NOMO-1 (cell line): ENCODE data around the gene ZDHHC7.
"Not testable (repeated sequence)": the region's sequence is repeated elsewhere in the genome, so short reads cannot be mapped to it uniquely, and the experiment has no call there.

ENCODE experiments used
- DNase-seq, 2 experiments: peaks; one replicate each; lab custom pipeline; 2025; ENCODE audit not compliant: unreplicated experiment in 2 of 2; lab: John Stamatoyannopoulos, UW

The ZDHHC7 gene, protein sequence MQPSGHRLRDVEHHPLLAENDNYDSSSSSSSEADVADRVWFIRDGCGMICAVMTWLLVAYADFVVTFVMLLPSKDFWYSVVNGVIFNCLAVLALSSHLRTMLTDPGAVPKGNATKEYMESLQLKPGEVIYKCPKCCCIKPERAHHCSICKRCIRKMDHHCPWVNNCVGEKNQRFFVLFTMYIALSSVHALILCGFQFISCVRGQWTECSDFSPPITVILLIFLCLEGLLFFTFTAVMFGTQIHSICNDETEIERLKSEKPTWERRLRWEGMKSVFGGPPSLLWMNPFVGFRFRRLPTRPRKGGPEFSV

GRCh38 chr16:85010931-85011845 lies at the start of gene ZDHHC7:
TSS of gene ZDHHC7 (minus strand) at chr16:85011535. CDS start at chr16:84990618, 20,917 bp downstream.
- peak; percentile 74 to 79 for DNase-seq

- DNase-seq = no peak
Measured at GRCh38 chr16:85058909-85059308, 47.6 kb upstream of the ZDHHC7 start.

DNA sequence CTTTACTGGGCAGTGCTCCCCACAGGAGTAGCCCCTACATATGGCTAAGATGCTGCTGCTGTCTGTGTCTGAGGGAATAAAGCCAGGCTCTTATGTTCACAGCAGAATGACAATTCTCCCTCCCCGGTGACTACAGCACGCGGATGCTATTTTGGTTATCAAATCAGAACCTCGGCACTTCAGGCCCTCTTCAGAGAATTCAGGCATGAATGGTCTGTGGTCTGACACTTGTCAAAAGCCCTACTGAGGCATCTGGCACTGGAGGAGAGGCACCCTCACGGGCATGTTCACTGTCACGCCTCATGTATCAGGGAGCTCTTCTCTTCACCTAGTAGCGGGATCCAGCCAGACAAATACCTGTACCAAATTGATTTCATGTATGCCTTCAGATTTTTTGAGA lies 46.6 kb upstream of the ZDHHC7 start:
- no peak for DNase-seq

DNA sequence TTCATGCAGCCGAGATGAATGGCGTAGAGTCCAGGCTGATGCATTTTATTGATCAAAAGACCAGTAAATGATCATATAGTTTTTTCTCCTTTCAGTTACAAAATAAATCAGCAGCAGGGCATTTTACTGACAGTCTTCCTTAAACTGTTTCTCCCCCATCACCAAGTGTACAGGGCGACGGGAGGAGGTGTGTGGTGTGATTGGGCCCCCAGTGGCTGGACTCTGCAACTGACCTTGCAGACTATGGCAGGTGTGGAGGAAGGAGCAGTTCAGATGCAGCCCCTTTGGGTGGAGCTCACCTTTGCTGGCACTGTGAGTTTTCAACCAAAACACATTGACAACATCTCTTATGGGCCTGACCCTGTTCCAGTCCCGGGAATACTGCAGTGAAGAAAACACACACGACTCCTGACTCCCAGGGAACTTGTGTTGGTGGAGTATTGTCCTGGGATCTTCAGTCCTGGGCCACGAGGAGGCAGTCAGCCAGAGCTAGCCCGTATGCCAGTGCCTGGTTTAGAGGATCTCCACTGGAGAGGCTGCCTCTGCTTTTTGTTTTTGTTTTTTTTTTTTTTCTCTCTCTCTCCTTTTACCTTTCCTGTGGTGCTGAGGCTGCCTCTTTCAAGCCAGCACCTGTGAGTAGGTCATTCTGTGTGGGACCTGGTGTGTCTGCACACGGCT lies 46.0 kb upstream of the ZDHHC7 start:
- DNase-seq = no peak

DNA sequence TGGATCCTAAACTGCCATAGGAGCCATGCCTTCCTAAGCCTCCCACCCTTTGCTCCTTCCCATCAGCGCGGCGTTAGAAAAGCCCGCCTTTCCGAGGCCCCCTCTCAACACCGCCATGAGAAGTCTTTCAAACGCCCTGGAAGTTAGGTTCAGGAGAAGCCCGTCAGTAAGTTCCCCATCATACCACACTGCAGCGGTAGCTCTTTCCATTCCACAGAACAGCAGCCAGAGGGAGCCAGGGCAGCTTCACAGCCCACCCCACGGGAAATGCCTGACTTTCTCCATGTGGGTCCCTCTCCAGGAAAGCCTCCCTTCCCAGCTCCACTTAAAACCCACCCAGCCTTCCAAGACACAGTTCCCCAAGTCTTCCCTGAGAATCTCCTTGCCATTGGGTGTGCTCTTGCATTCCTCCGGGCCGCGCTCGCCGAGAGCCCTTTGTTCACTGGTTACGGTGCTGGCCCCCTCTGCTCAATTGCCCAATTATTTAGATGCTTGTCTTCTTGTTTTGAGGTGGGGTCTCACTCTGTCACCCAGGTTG lies 44.9 kb upstream of the ZDHHC7 start:
- DNase-seq = peak in 1 of 2 experiments; percentile 37

GRCh38 chr16:85055493-85056210 lies 44.3 kb upstream of the ZDHHC7 start:
- DNase-seq = peak; percentile 95 to 99

DNA sequence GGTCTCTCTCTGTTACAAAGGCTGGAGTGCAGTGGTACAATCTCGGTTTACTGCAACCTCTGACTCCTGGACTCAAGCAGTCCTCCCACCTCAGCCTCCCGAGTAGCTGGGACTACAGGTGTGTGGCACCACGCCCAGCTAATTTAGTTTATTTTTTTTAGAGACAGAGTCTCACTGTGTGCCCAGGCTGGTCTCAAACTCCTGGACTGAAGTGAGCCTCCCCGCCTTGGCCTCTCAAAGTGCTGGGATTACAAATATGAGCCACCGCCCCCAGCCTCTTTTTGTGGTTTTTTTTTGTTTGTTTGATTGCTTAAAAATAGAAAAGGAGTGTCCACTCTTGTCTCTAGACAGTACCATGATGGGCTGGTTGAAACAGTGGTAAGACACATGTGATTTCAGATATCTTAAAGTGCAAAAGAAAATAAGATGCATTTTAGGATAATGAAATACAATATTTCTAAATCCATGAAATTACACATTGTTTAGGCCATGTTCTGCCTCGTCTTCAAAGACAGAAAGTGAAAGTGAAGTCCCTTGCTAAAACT lies 43.7 kb upstream of the ZDHHC7 start:
- no peak for DNase-seq

DNA sequence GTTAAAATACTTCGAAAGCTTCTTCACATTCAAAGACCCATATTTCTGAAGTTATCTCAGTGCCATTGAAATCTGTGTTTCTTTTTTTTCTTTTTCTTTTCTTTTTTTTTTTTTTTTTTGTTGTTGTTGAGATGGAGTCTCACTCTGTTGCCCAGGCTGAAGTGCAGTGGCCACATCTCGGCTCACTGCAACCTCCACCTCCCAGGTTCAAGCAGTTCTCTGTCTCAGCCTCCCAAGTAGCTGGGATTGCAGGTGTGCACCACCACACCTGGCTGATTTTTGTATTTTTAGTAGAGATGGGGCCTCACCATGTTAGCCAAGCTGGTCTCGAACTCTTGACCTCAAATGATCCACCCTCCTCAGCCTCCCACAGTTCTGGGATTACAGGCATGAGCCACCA lies 43.0 kb upstream of the ZDHHC7 start:
- not testable (repeated sequence) for DNase-seq

DNA sequence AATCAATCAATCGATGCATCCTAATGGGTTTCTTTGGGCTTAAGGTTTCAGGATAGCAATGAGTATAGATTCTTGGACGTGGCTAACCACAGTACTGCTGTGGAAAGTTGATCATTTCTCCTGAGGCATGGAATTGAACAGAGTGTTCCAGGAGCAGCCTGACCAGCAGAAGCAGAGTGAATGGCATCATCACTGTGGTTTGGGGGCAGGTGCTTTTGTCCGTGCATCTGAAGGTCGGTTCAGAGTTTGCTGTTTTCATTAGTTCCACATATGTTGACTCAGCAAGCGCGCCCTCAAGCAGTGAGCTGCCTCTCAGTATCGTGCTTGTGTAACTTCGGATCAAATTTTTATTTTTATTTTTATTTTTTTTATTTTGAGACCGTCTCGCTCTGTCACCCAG lies 41.2 kb upstream of the ZDHHC7 start:
- no peak for DNase-seq

GRCh38 chr16:85051683-85052082 lies 40.3 kb upstream of the ZDHHC7 start:
- DNase-seq = no peak

- DNase-seq = no peak
Measured at GRCh38 chr16:85051067-85051581, 39.8 kb upstream of the ZDHHC7 start.

GRCh38 chr16:85049706-85050305 lies 38.5 kb upstream of the ZDHHC7 start:
- DNase-seq = no peak

DNA sequence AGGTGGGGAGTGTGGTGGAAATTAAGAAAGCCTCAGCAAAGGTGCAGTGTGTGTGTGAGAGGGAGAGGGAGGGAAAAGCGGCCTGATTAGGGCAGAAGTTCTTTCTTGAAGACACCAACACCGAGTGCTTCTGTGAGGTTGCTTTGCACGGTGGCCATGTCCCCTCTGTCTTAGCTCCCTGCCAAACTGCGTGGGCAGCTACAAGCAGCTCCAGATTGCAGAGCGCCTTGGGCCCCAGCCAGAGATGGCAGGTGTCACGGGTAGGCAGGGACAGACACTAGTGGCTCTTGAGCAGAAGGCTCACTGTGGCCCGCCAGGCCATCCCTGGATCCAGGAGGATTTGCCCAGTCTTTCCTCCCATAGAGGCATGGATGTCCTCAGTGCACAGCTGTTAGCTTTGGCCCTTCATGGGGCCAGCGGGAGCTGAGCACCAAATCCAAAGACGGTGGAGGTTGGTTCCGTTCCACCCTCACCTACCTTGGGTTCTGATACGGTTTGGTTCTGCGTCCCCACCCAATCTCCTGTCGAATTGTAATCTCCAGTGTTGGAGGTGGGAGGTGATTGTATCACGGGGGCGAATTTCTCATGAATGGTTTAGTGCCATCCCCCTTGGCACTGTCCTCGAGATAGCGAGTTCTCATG lies 37.7 kb upstream of the ZDHHC7 start:
- DNase-seq = no peak

DNA sequence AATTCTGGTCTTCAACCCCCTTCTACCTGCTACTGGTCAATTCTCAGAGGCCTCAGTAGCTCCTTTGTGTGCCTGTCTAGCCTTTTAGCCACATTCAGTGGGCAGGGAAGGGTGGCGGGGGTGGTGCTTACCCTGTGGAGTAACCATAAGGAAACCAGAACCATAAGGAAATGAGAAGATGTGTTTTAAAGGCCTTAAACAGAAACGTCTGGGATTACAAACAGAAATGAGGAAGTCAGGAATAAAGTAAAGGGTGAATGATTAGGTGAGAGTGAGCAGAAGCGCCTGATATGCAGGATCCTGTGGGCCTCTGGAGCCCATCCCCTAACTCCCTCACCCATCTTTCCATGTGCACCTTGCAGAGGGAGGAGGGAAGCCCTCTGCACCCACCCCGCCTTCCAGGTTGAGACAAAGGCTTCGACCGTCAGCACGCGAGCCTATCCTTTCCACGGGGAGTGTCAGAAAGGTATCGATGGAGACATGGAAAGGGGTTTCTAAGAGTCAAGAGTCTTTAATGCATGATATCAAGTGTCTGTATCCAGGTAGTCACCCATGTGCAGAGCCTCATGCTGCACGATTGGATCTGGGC lies 36.6 kb upstream of the ZDHHC7 start:
- peak; percentile 55 to 71 for DNase-seq

- DNase-seq = no peak
Measured at GRCh38 chr16:85046931-85047866, 35.9 kb upstream of the ZDHHC7 start.

DNA sequence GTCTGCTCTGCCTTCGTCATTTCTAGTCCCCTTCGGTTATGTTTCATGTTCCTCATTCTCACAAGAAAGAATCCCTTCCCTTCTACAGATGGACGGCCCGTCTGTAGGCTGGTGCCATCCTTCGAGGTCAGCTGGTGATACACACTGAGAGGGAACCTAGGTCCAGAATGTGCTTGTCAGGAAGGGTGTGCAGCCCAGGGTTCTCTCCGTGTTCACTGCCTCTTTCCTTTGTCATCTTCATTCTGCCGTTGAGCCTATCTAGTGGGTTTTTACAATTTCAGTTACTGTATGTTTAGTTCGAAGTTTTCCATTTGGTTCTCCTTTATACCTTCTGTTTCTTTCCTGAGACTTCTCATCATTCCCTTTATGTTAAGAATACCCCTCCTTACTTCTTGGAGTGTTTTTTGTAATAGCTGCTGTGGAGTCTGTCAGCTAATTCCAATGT lies 35.2 kb upstream of the ZDHHC7 start:
- peak in 1 of 2 experiments; percentile 46 for DNase-seq
